Fibroblast of the aortic adventitia (primary cell): ENCODE data around the gene KHDC4. TPM values are rescaled to one million over a fixed set of nuclear protein-coding genes. Genes with fewer than 3 reads are reported as not detected.
"Not testable (repeated sequence)": the region's sequence is repeated elsewhere in the genome, so short reads cannot be mapped to it uniquely, and the experiment has no call there.

Experiments used
- DNase-seq: peaks from one replicate; pipeline ENCODE4 v3.0.0-alpha.2; 2010; ENCODE audit warnings: low read depth
- H3K4me3 ChIP-seq: 2 replicates; pipeline ENCODE4 v1.5.1; 2011; ENCODE audit warnings: low read depth, mild to moderate bottlenecking, control low read depth, low read length, moderate library complexity
- CTCF ChIP-seq: IDR thresholded peaks from 2 replicates; pipeline ENCODE4 v1.5.1; 2011; ENCODE audit warnings: mild to moderate bottlenecking, low read length, control low read depth, inconsistent platforms; ENCODE audit not compliant: insufficient read depth
- total RNA-seq: library from RNA; depleted of rRNA; stranded (reverse); fragments of >200 nt; gene quantifications from 2 replicates; pipeline ENCODE4 v1.2.3, GENCODE V29; 2012; ENCODE audit warnings: low replicate concordance

KHDC4 gene
- total RNA-seq, 1 donor, result 31.0 TPM

DNA sequence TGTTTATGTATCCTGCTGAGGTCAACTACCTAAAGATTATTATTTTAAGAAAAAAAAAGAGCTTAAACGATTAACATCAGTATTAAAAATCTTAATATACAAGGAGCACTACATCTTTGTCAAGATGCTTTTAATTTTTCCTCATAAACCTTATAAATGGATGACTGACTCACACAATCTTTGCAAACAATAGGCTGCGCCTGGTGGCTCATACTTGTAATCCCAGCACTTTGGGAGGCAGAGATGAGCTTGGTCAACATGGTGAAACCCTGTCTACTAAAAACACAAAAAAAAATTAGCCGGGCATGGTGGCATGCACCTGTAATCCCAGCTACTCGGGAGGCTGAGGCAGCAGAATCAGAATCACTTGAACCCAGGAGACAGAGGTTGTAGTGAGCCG, 1.7 kb downstream of the KHDC4 start:
- DNase-seq, result peak; percentile 35
- TF ChIP-seq CTCF, result no peak
- H3K4me3 ChIP-seq, result no peak overlapping the region

DNA sequence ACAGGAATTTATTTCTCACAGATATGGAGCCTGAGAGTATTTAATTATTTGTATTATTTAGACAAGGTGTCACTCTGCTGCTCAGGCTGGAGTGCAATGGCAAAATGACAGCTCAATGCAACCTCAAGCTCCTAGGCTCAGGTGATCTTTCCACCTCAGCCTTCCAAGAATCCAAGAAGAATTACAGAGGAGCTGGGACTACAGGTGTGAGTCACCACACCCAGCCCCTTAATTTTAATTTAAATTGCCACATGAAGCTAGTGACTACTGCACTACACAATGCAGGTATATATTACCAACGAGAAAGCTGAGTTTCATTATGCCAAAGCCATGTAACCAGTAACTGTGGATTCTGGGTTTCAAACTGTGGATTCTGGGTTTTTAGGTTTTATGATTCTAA, 2.1 kb downstream of the KHDC4 start:
- DNase-seq, result no peak
- H3K4me3 ChIP-seq, result peak overlapping the region; percentile 4
- no peak for TF ChIP-seq CTCF

- peak overlapping the region; percentile 35 for H3K4me3 ChIP-seq
- no peak for TF ChIP-seq CTCF
- DNase-seq, result peak; percentile 28
Measured at GRCh38 chr1:155931332-155932038, 2.7 kb downstream of the KHDC4 start.

DNA sequence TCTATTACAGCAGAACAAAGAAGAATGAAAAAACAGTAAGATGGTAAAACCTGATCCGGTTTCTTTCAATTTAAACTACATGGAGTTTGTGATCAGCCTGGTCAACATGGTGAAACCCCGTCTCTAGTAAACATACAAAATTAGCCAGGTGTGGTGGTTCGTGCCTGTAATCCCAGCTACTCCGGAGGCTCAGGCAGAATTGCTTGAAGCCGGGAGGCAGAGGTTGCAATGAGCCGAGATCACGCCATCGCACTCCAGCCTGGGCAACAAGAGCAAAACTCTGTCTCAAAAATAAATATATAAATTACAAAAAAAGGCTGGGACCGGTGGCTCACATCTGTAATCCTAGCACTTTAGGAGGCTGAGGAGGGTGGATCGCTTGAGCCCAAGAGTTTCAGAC, 3.5 kb downstream of the KHDC4 start:
- H3K4me3 ChIP-seq, DNase-seq: not testable (repeated sequence)

DNA sequence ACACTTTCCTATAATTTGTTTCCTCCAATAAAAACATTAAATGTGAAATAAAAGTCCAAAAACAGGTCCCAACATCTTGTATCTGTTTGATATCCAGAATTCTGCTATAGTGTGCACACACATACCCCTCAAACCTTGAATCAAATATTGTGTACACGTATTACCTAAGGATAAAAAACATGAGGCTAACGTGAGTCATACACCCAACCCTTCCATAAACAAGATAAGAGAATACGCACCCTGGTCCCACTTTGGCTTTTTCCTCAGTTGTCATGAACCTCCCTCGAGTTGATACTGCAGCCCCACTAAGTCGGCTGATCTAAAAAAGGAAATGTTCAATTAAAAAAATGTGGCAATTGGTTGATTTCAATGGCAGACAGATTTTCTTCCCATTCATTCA, 5.2 kb downstream of the KHDC4 start:
- TF ChIP-seq CTCF, result no peak
- H3K4me3 ChIP-seq, result no peak overlapping the region
- DNase-seq, result peak; percentile 46

GRCh38 chr1:155925506-155925905, 8.7 kb downstream of the KHDC4 start:
- TF ChIP-seq CTCF, result no peak
- no peak overlapping the region for H3K4me3 ChIP-seq
- DNase-seq, result no peak

DNA sequence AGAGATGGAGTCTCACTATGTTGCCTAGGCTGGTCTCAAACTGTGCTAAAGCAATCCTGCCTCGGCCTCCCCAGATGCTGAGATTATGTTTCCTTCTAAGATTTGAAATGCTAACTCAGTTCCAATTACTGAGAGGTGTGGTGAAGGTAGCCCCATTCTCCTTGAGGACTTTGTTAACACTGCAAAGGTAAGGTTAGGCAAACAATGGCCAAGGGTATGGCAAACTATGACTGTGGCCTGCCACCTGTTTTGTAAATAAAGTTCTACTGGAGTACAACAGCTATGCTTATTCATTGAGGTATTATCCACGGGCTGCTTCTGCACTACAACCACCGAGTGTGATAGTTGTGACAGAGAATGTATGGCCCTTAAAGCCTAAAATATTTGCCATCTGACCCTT, 13.5 kb downstream of the KHDC4 start:
- H3K4me3 ChIP-seq, result no peak overlapping the region
- DNase-seq, result no peak
- TF ChIP-seq CTCF, result no peak
